GM20000 (cell line): Measurements from ENCODE around the gene TPRA1.

Experiments used
- DNase-seq: peaks from one replicate; pipeline ENCODE4 v3.0.0; 2012; ENCODE audit warnings: low spot score
- TF ChIP-seq, protein P1 (sequence below): IDR thresholded peaks from 2 replicates; pipeline ENCODE4 v1.5.1; 2012; ENCODE audit warnings: mild to moderate bottlenecking, control low read depth; ENCODE audit errors: extremely low read depth, missing control alignments

The TPRA1 gene

DNA sequence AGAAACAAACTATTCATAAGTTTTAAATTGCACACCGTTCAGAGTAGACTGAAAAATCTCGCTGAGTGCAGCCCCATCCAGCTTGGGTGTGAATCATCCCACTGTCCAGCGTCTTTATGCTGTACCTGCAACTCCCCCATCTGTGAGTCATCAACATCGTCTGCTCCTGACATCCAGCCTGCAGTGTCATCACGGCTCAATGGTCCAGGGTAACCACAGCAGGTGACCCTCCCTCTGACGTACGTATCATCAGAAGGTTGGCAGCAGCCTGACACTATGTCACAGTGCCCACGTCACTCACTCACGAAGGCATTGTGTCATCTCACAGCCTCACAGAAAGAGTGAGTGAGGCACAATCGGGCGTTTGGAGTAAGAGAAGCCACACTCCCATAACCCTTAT is 65.2 kb downstream of the TPRA1 start:
- DNase-seq: no peak
- TF ChIP-seq, protein P1, sequence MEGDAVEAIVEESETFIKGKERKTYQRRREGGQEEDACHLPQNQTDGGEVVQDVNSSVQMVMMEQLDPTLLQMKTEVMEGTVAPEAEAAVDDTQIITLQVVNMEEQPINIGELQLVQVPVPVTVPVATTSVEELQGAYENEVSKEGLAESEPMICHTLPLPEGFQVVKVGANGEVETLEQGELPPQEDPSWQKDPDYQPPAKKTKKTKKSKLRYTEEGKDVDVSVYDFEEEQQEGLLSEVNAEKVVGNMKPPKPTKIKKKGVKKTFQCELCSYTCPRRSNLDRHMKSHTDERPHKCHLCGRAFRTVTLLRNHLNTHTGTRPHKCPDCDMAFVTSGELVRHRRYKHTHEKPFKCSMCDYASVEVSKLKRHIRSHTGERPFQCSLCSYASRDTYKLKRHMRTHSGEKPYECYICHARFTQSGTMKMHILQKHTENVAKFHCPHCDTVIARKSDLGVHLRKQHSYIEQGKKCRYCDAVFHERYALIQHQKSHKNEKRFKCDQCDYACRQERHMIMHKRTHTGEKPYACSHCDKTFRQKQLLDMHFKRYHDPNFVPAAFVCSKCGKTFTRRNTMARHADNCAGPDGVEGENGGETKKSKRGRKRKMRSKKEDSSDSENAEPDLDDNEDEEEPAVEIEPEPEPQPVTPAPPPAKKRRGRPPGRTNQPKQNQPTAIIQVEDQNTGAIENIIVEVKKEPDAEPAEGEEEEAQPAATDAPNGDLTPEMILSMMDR: no peak

GRCh38 chr3:127524296-127524896 is 66.1 kb downstream of the TPRA1 start:
- DNase-seq: no peak
- TF ChIP-seq, protein P1: no peak
